Measurements from ENCODE around the gene SPOCK2.
A peak's percentile ranks its signal among the peaks of the same experiment; 100 is the strongest.

Gene SPOCK2

GRCh38 chr10:72030762-72031543 lies 57.4 kb downstream of the SPOCK2 start:
- DNase-seq (ENCODE audit: low read depth) = no peak

DNA sequence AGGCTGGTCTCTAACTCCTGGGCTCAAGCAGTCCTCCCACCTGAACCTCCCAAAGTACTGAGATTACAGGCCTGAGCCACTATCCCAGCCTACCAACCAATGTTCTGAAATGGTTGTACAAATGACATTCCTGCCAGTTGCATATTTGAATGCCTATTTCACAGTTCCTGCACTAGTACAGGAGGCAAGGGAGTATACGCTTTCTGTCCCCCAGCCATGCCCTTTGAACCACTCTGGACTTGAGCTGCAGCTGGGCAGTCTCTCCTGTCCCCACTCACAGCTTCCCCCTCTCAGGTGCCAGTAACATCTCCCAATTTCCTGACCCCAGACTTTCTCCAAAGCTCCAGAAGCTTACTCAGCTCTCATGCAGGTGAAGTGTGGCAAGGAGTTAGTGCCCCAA lies 58.9 kb downstream of the SPOCK2 start:
- no peak for DNase-seq (ENCODE audit: low read depth)

DNA sequence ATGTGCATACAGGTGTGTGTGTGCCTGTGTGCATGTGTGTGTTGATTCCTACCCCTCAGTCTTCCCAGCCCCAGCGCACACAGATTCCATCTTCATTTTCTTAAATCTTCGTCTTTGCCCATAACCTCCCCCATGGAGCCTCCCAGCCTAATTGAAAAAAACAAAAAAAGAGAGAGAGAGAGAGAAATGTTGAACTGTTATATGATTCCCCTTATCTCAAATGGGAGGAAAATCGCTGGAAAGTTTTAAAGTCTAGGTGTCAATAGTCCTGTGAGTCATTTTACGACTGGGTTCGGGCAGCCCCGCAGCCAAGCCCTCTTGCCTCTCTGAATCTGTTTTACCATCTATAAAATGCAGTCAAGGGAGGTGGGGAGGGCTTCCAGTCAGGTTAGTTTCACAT lies 60.9 kb downstream of the SPOCK2 start:
- no peak for DNase-seq (ENCODE audit: low read depth)

DNA sequence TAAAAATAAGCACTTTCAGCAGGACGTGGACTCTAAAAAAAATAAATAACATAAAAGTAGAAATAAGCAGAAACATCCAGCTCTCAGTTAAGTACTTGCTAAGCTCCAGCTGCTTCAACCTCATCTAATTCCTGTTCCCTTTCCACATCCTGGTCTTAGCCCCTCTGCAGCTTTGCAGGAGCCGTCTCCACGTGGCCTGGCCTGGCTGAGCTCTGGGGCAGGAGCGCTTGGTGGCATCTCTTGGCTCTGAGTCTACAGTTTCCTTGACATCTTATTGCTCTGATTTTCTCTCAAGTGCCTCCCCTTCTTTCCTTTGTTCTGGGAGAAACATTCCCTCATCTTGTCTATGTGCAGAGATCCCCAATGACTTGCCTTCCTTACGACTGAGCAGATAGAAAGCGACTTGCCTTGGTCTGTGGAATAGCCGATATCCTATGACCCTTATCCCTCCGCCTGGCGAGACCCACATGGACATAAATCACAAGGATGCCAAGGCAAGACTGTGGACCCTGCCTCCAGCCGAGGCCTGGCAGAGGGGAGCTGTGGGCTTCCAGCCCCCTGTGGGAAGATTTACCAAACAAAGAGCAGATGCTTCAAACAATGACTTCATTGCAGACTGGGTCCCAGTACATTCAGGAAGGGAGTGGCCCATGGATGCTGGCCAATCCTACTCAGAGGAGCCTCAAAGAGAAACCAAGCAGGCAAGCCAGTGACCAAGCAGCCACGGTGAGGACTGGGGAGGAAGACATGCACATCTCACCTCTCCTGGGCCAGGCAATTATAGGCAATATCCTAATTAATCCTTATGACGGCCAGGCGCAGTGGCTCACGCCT lies 61.9 kb downstream of the SPOCK2 start:
- DNase-seq (ENCODE audit: low read depth) = peak; percentile 28

- DNase-seq (ENCODE audit: low read depth) = no peak
Observed at GRCh38 chr10:72025832-72026231, 62.5 kb downstream of the SPOCK2 start.

DNA sequence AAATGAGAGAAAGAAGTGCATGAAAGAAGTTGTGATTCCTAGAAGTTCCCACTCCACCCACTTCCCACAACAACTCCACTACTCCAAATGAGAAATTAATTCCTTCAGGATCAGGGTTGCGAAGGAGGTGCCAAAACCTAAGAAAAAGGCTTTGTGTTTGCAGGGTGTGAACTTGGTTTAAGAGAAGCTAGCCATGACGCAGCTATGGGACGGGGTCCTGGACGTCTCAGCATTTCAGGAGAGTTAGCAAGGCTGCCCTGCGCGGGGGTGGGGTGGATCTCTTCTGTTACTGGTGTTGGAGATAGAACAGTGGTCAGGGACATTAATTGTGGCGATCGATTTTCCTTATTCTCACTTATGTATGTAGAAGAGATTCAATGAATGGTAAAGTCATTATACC lies 63.0 kb downstream of the SPOCK2 start:
- DNase-seq (ENCODE audit: low read depth) = no peak

DNA sequence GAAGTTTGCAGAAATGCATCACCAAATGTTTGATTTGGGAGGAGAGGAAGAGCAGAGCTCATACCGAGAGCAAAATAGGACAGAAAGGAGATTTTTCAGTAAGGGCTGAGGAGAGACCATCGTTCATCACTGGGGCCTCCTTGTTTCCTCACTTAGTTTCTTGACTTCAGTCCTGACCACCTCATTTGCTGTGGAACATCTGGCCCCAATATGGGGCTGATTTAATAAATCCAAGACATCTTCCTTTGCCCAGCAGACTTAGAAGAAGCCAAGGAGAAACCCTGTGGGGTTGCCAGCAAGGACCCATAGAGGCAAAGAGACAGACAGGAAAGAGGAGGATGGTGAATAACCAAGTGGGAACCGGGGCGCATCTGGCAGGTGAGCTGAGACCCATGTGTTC lies 63.8 kb downstream of the SPOCK2 start:
- no peak for DNase-seq (ENCODE audit: low read depth)

DNA sequence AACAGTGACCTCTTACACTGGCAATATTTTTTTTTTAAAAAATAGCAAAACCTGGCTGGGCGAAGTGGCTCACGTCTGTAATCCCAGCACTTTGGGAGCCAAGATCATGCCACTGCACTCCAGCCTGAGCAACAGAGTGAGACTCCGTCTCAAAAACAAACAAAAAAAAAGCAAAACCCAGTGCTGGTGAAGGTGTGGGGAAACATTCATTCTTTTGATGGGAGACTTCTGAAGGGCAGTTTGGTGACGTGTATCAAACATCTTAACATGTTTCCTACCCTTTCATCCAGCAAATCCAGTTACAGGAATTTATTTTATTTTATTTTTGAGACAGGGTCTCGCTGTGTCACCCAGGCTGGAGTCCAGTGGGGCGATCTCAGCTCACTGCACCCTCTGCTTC lies 66.1 kb downstream of the SPOCK2 start:
- no peak for DNase-seq (ENCODE audit: low read depth)

DNA sequence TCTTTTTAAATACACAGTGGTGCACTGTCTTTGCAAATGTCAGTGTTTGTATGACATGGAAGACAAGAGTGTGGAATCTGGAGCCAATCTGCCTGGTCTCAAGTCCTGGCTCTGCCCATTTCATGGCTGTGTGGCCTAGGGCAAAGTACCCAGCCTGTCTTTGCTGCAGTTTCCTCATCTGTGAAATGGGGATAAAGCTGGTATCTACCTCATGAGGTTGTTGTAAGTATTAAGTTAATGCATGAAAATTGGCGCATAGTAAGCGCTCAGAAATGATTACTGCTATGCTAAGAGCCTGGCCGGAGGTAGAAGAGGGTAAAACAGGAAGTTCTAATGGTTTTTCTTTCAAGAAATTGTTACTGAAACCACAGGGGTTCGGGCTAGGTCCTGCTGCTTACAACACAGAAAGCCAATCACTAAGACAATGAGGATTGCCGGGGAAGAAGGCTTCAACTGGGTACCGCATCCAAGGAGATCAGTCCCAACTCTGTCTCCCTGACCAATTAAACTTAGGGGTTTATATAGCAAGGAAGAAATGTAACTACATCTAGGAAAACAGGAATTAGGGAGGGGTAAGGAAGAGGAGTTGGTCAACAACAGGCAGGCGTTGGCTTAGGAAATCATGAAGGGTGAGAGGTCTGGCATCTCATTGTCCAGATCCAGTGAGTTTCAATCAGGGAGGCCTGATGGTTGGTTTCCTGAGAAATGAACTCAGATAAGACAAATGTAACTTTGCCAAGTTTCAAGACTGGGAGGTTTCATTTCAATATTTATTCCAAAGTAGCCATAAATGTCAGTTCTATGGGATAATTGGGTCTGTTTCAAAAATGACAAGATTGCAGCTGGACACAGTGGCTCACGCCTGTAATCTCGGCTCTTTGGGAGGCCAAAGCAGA lies 67.2 kb downstream of the SPOCK2 start:
- DNase-seq (ENCODE audit: low read depth) = no peak

DNA sequence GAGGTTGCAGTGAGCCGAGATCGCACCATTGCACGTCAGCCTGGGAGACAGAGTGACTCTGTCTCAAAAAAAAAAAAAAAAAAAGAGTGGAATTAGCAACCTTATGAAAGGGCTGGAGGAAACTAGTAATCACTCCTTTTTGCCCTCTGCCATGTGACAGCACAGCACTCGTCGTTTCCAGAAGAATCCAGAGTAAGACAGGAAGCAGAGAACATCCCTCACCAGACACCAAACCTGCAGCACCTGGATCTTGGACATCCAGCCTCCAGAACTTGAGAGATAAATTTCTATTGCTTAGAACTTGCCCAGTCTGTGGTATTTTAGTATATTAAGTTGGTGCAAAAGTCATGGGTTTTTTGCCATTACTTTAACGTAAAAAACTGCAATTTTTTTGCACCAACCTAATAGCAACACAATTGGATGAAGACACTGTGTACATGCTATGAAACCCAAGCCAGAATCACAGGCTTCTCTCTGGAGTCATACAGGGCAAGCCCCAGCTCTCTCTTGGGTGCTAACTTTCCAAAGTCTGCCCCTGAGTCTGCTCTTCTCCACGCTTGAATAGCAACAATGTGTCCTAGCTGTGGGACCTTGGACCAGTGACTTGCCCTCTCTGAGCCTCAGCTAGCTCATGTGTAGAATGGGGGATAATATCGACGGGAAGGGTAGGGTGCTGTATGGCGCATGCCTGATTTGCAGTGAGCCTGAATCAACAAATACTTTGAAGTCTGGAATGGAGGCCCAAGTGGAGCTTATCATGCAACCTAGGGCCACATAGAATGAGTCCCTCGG lies 69.1 kb downstream of the SPOCK2 start:
- no peak for DNase-seq (ENCODE audit: low read depth)

- DNase-seq (ENCODE audit: low read depth) = no peak
Observed at GRCh38 chr10:72016608-72017300, 71.6 kb downstream of the SPOCK2 start.

DNA sequence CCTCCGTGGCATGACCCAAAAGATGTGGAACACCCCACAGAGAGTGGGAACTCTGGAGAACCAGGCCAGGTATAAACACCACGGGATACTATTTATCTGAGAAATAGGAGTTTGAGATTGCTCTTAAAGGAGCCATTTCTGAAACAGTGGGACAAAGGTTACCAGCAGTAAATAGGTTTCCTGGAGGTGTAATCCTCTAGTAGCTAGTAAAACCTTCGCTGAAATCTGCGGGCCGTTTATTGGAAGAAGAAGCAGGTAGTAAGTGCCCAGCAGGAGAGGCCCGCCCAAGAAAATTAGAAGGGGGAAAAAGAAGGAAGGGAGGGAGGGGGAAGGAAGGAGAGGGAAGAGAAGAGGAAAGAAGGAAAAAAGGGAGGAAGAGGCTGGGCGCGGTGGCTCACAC lies 72.5 kb downstream of the SPOCK2 start:
- DNase-seq (ENCODE audit: low read depth) = no peak

DNA sequence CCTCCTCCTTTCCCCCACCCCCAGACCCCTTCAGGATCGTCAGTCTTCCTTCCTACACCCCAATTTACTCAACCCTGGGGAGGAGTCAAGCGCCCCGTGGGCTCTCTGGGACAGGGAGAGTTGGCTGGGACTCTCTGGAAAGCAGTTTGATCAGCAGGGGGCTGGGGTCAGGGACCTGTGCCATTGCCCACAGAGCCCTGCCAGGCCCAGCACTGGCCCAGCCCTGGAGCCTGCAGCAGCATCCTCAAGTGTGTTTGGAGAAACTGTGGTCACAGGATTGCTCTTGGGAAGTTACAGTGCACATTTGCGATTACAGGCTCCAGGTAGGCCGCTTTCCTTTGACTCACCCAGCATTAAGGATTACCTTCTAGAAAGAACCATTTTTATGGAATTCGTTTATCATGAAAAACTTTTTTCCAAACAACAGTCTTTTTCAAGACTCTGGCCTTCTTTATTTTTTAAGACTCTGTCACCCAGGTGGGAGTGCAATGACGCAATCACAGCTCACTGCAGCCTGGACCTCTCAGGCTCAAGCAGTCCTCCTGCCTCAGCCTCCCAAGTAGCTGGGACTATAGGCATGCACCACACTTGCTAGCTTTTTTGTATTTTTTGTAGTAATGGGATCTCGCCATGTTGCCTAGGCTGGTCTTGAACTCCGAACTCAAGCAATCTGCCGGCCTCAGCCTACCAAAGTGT lies 73.4 kb downstream of the SPOCK2 start:
- DNase-seq (ENCODE audit: low read depth) = no peak

DNA sequence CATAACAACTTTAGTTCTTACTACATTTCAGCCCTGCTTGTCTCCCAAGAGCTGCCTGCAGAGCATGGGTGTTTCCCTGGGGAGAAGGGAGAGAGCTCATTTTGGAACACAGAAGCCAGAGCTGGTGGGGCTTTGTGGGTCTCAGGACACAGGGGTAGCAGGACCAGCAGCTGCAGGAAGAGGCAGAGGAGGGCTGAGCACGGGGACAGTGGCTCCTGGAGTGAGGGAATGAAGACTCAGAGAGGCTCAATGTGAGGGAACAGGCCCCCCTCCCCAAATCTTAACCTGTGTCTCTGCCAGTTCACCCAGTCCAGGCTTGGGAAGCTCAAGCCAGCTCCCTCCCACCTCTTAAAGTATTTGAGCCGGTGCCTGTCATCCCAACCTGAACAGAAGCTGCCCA lies 74.2 kb downstream of the SPOCK2 start:
- DNase-seq (ENCODE audit: low read depth) = no peak

GRCh38 chr10:72013202-72013945 lies 75.0 kb downstream of the SPOCK2 start:
- DNase-seq (ENCODE audit: low read depth) = no peak

DNA sequence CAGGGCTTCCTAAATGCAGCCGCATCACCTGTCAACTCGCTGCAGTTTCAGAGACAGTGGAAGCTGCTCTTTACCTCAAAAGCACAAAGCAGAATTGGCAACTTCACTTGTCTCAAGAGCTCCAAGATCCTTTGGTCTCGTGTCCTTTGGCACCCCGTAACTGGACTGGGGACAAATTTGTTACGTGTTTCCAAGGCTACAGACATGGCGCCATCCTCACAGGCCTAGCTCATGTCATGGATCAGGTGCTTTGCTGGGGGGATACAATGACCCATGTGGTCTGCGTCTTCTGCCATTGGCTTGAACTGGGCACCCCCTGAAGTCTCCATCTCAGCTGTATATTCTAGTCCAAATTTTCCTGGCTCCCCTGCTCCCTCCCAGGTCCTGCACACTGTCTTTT lies 75.6 kb downstream of the SPOCK2 start:
- DNase-seq (ENCODE audit: low read depth) = no peak

GRCh38 chr10:72011976-72012512 lies 76.3 kb downstream of the SPOCK2 start:
- no peak for DNase-seq (ENCODE audit: low read depth)

DNA sequence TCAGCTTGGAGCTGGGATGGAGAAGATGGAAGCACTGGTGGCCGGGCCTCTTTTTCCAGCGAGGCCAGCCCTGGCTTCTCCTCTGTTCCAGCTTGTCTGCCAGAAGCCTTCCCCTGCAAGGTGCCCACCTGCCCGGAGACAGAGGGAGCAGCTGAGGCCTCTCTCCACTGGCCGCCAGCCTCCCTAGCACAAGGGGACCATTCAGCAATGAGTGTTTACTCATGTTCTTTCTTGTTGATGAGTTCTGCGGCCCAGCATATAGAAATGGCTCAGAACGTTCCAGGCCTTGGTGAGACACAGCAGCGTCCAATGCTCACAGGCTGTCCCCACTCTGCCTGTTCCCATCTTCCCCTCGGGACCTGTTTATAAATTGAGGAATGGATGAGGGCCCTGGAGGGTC lies 76.9 kb downstream of the SPOCK2 start:
- no peak for DNase-seq (ENCODE audit: low read depth)

- no peak for DNase-seq (ENCODE audit: low read depth)
Observed at GRCh38 chr10:72011016-72011415, 77.3 kb downstream of the SPOCK2 start.

Data from GM04504 (cell line).